Keratinocyte (primary cell): Measurements from ENCODE around the gene ALK. TPM values are rescaled to one million over a fixed set of nuclear protein-coding genes. Genes with fewer than 3 reads are reported as not detected.

Source experiments
- DNase-seq: peaks from one replicate; pipeline ENCODE4 v3.0.0-alpha.2; 2011; ENCODE audit warnings: low read depth, missing footprints, low spot score
- FAIRE-seq: peaks from 2 replicates; lab custom pipeline; 2011; peaks lifted over from hg19 to GRCh38; lab: Jason Lieb, UNC
- H2AFZ ChIP-seq: 2 replicates; pipeline ENCODE4 v1.6.0; 2012; ENCODE audit warnings: low read length, control low read depth, inconsistent platforms; ENCODE audit not compliant: control insufficient read depth
- H3K27ac ChIP-seq: 2 replicates; pipeline ENCODE4 v1.5.1; 2011; ENCODE audit warnings: low read length; ENCODE audit not compliant: control insufficient read depth, insufficient read depth
- H3K27me3 ChIP-seq: 3 replicates; pipeline ENCODE4 v1.6.0; 2011; ENCODE audit warnings: low read length; ENCODE audit not compliant: control insufficient read depth, insufficient read depth; ENCODE audit errors: extremely low read depth
- H3K36me3 ChIP-seq, 2 experiments: 2 replicates in 1 of 2; 3 replicates in 1 of 2; pipeline ENCODE4 v1.5.1; 2011; ENCODE audit warnings: low read length in 2 of 2, mild to moderate bottlenecking in 1 of 2; ENCODE audit not compliant: control insufficient read depth in 2 of 2, insufficient read depth in 2 of 2; ENCODE audit errors: extremely low read depth in 1 of 2
- H3K4me1 ChIP-seq: 3 replicates; pipeline ENCODE4 v1.5.1; 2011; ENCODE audit warnings: low read length; ENCODE audit not compliant: control insufficient read depth, insufficient read depth; ENCODE audit errors: extremely low read depth
- H3K4me2 ChIP-seq: 3 replicates; pipeline ENCODE4 v1.6.0; 2011; ENCODE audit warnings: low read depth, low read length; ENCODE audit not compliant: control insufficient read depth, insufficient read depth; ENCODE audit errors: extremely low read depth
- H3K4me3 ChIP-seq, 3 experiments: fragments of 200-600 bp in 1 of 3; sonication (generic) in 1 of 3; 2 replicates in 2 of 3; 3 replicates in 1 of 3; pipeline ENCODE4 v1.5.1; 2011 to 2016; ENCODE audit warnings: low read length in 3 of 3, mild to moderate bottlenecking in 3 of 3, control low read depth in 2 of 3, inconsistent platforms in 1 of 3, low read depth in 1 of 3, mixed read lengths in 1 of 3, mixed run types in 1 of 3, moderate library complexity in 1 of 3; ENCODE audit not compliant: control insufficient read depth in 2 of 3, insufficient read depth in 2 of 3; ENCODE audit errors: extremely low read depth in 1 of 3
- H3K79me2 ChIP-seq: 2 replicates; pipeline ENCODE4 v1.6.0; 2012; ENCODE audit warnings: low read length; ENCODE audit not compliant: control insufficient read depth, insufficient read depth
- H3K9ac ChIP-seq: 3 replicates; pipeline ENCODE4 v1.6.0; 2011; ENCODE audit warnings: low read length; ENCODE audit not compliant: control insufficient read depth, insufficient read depth; ENCODE audit errors: extremely low read depth
- H3K9me1 ChIP-seq: 3 replicates; pipeline ENCODE4 v1.6.0; 2011; ENCODE audit warnings: low read length; ENCODE audit not compliant: control insufficient read depth, insufficient read depth; ENCODE audit errors: extremely low read depth
- H3K9me3 ChIP-seq: 2 replicates; pipeline ENCODE4 v1.5.1; 2012; ENCODE audit warnings: low read depth, low read length; ENCODE audit not compliant: control insufficient read depth
- H4K20me1 ChIP-seq: 3 replicates; pipeline ENCODE4 v1.6.0; 2011; ENCODE audit warnings: low read length; ENCODE audit not compliant: control insufficient read depth, insufficient read depth; ENCODE audit errors: extremely low read depth
- CTCF ChIP-seq, 3 experiments: IDR thresholded peaks in 1 of 3; conservative IDR thresholded peaks in 1 of 3; optimal IDR thresholded peaks in 1 of 3; 2 replicates in 2 of 3; 3 replicates in 1 of 3; pipeline versions ENCODE3 to v1.5.1; 2011; ENCODE audit warnings: low read length in 3 of 3, mild to moderate bottlenecking in 3 of 3, moderate library complexity in 2 of 3, control low read depth in 1 of 3, inconsistent platforms in 1 of 3; ENCODE audit not compliant: insufficient read depth in 2 of 3; ENCODE audit errors: extremely low read depth in 1 of 3
- EZH2 ChIP-seq: IDR thresholded peaks from one replicate; pipeline ENCODE4 v1.6.1; 2012; ENCODE audit warnings: inconsistent platforms, mild to moderate bottlenecking, low read length, moderate library complexity
- dilution Hi-C: fragments of 300-500 bp; cut with MboI; formaldehyde crosslinking; loops from one replicate; pipeline ENCODE4 v1.7.0; 2020; ENCODE audit warnings: low sequenced_read_pairs; ENCODE audit not compliant: extremely low pct_ligation_motif_present
- polyA plus RNA-seq, 5 experiments: library from polyadenylated mRNA; depleted of rRNA in 3 of 5; stranded (reverse) in 3 of 5; stranded (forward) in 1 of 5; unstranded in 1 of 5; fragments of >200 nt; gene quantifications; 1 replicate in 1 of 5; 2 replicates in 3 of 5; 3 replicates in 1 of 5; pipeline versions ENCODE4 v1.2.1 to v1.2.3, GENCODE V29; 2011 to 2012; ENCODE audit warnings: missing spikeins in 2 of 5, low read depth in 1 of 5, low replicate concordance in 1 of 5

Gene ALK
- polyA plus RNA-seq, 1 donor (not counting 4 experiments of a cell fraction or from before 2014, with no cell fraction given): not detected

- H3K4me2 ChIP-seq: no peak overlapping the region
- no peaks in the 10 kb centered on the region for H3K36me3 ChIP-seq
- H3K27me3 ChIP-seq: peaks cover 19% of the 10 kb centered on the region
- H3K4me3 ChIP-seq: no peak overlapping the region
- H3K27ac ChIP-seq: no peak overlapping the region
- TF ChIP-seq EZH2 (no peak), CTCF (optimal IDR thresholded peaks at IDR 0.05 in 1 of 3, IDR thresholded peaks at IDR 0.05 in 1 of 3, conservative IDR thresholded peaks at IDR 0.05 in 1 of 3; ENCODE audit: extremely low read depth in 1 of 3, insufficient read depth in 2 of 3, low read length in 3 of 3) (no peak)
- no peaks in the 10 kb centered on the region for H3K9me1 ChIP-seq
- H3K9ac ChIP-seq: no peak overlapping the region
- no peaks in the 10 kb centered on the region for H3K4me1 ChIP-seq
- no peaks in the 10 kb centered on the region for H4K20me1 ChIP-seq
- DNase-seq (no peak), FAIRE-seq (no peak)
- dilution Hi-C loops: no loop called here
- H3K9me3 ChIP-seq: no peaks in the 10 kb centered on the region
- no peaks in the 10 kb centered on the region for H3K79me2 ChIP-seq
- H2AFZ ChIP-seq: no peak overlapping the region
These were observed 495.0 kb downstream of the ALK start for GRCh38 chr2:29426354-29426753.

GRCh38 chr2:29425866-29426265 is 495.5 kb downstream of the ALK start:
- dilution Hi-C loops: no loop called here
- FAIRE-seq (no peak), DNase-seq (no peak)

GRCh38 chr2:29423061-29423666 is 498.2 kb downstream of the ALK start:
- Histone ChIP-seq H3K36me3 (no peaks in the 10 kb centered on the region), H2AFZ (no peak overlapping the region), H3K79me2 (no peaks in the 10 kb centered on the region), H3K27ac (no peak overlapping the region), H3K9ac (no peak overlapping the region), H3K4me3 (no peak overlapping the region), H3K27me3 (peaks cover 22% of the 10 kb centered on the region), H3K4me1 (no peaks in the 10 kb centered on the region), H3K4me2 (no peak overlapping the region), H4K20me1 (no peaks in the 10 kb centered on the region), H3K9me3 (no peaks in the 10 kb centered on the region), H3K9me1 (no peaks in the 10 kb centered on the region)
- DNase-seq (no peak), FAIRE-seq (no peak)
- dilution Hi-C loops: no loop called here
- TF ChIP-seq CTCF (optimal IDR thresholded peaks at IDR 0.05 in 1 of 3, IDR thresholded peaks at IDR 0.05 in 1 of 3, conservative IDR thresholded peaks at IDR 0.05 in 1 of 3; ENCODE audit: extremely low read depth in 1 of 3, insufficient read depth in 2 of 3, low read length in 3 of 3) (no peak), EZH2 (no peak)

More at GRCh38 chr2:29425866-29426265, 495.5 kb downstream of the ALK start:
- Histone ChIP-seq H4K20me1 (no peaks in the 10 kb centered on the region), H3K4me1 (no peaks in the 10 kb centered on the region), H3K4me2 (no peak overlapping the region), H3K9me3 (no peaks in the 10 kb centered on the region), H3K27me3 (peaks cover 19% of the 10 kb centered on the region), H3K4me3 (no peak overlapping the region), H3K27ac (no peak overlapping the region), H3K9ac (no peak overlapping the region), H3K36me3 (no peaks in the 10 kb centered on the region), H3K9me1 (no peaks in the 10 kb centered on the region), H2AFZ (no peak overlapping the region), H3K79me2 (no peaks in the 10 kb centered on the region)
- TF ChIP-seq EZH2: no peak
